ENCODE measurements around the gene FBXW7.

The FBXW7 gene

GRCh38 chr4:152508386-152508785 lies 27.5 kb downstream of the FBXW7 start:
- Mint-ChIP-seq H3K9me3 (no peaks in the 10 kb centered on the region), H3K4me3 (no peak overlapping the region), H3K27ac (no peak overlapping the region), H3K36me3 (ENCODE audit: low read depth) (peaks cover 3% of the 10 kb centered on the region), H3K27me3 (ENCODE audit: low read depth) (no peaks in the 10 kb centered on the region), H3K4me1 (no peaks in the 10 kb centered on the region)
- no peak for TF ChIP-seq CTCF (IDR thresholded peaks at IDR 0.05; ENCODE audit: unreplicated experiment in 3 of 3)

- Mint-ChIP-seq H3K4me1 (no peaks in the 10 kb centered on the region), H3K4me3 (no peak overlapping the region), H3K36me3 (ENCODE audit: low read depth) (no peaks in the 10 kb centered on the region), H3K27ac (peak overlapping the region in 1 of 3 experiments; percentile 31), H3K27me3 (ENCODE audit: low read depth) (no peaks in the 10 kb centered on the region), H3K9me3 (no peaks in the 10 kb centered on the region)
- TF ChIP-seq CTCF (IDR thresholded peaks at IDR 0.05; ENCODE audit: unreplicated experiment in 3 of 3) = no peak
Measured at GRCh38 chr4:152503653-152504290, 32.1 kb downstream of the FBXW7 start.

GRCh38 chr4:152501846-152502536 lies 33.9 kb downstream of the FBXW7 start:
- Mint-ChIP-seq H3K4me3 (no peak overlapping the region), H3K4me1 (no peaks in the 10 kb centered on the region), H3K36me3 (ENCODE audit: low read depth) (no peaks in the 10 kb centered on the region)

GRCh38 chr4:152500800-152501434 lies 35.0 kb downstream of the FBXW7 start:
- Mint-ChIP-seq H3K27ac (no peak overlapping the region), H3K36me3 (ENCODE audit: low read depth) (no peaks in the 10 kb centered on the region), H3K4me3 (no peak overlapping the region), H3K4me1 (no peaks in the 10 kb centered on the region), H3K9me3 (no peaks in the 10 kb centered on the region), H3K27me3 (ENCODE audit: low read depth) (no peaks in the 10 kb centered on the region)
- TF ChIP-seq CTCF (IDR thresholded peaks at IDR 0.05; ENCODE audit: unreplicated experiment in 3 of 3) = peak; percentile 82 to 88 (median 87)

More at GRCh38 chr4:152501846-152502536, 33.9 kb downstream of the FBXW7 start:
- Mint-ChIP-seq H3K27me3 (ENCODE audit: low read depth) (no peaks in the 10 kb centered on the region), H3K9me3 (no peaks in the 10 kb centered on the region), H3K27ac (no peak overlapping the region)
- TF ChIP-seq CTCF (IDR thresholded peaks at IDR 0.05; ENCODE audit: unreplicated experiment in 3 of 3) = no peak

- TF ChIP-seq CTCF (IDR thresholded peaks at IDR 0.05; ENCODE audit: unreplicated experiment in 3 of 3) = no peak
- no peak overlapping the region for H3K27ac Mint-ChIP-seq
- H3K4me1 Mint-ChIP-seq = no peaks in the 10 kb centered on the region
- H3K9me3 Mint-ChIP-seq = no peaks in the 10 kb centered on the region
- H3K36me3 Mint-ChIP-seq (ENCODE audit: low read depth) = no peaks in the 10 kb centered on the region
- no peak overlapping the region for H3K4me3 Mint-ChIP-seq
- H3K27me3 Mint-ChIP-seq (ENCODE audit: low read depth) = no peaks in the 10 kb centered on the region
Measured at GRCh38 chr4:152500275-152500674, 35.6 kb downstream of the FBXW7 start.
